Neural crest cell (in vitro differentiated cells): ENCODE data around the gene LAMC2. TPM values are rescaled to one million over a fixed set of nuclear protein-coding genes. Genes with fewer than 3 reads are reported as not detected.

Experiments
- DNase-seq: peaks from one replicate; pipeline ENCODE4 v3.0.0; 2021; ENCODE audit warnings: low read depth, mixed read lengths, low spot score
- H3K27ac Mint-ChIP-seq: one replicate; pipeline ENCODE4 v1.8.0; 2021; ENCODE audit warnings: mild to moderate bottlenecking, mixed read lengths; ENCODE audit not compliant: unreplicated experiment
- H3K27me3 Mint-ChIP-seq: 2 replicates; pipeline ENCODE4 v1.8.0; 2021; ENCODE audit warnings: low read depth, mild to moderate bottlenecking, mixed read lengths
- H3K36me3 Mint-ChIP-seq: 2 replicates; pipeline ENCODE4 v1.8.0; 2021; ENCODE audit warnings: low read depth, mild to moderate bottlenecking, mixed read lengths
- H3K4me1 Mint-ChIP-seq: 2 replicates; pipeline ENCODE4 v1.8.0; 2021; ENCODE audit warnings: mixed read lengths
- H3K4me3 Mint-ChIP-seq: one replicate; pipeline ENCODE4 v1.8.0; 2021; ENCODE audit warnings: mild to moderate bottlenecking, mixed read lengths
- H3K9me3 Mint-ChIP-seq: 2 replicates; pipeline ENCODE4 v1.8.0; 2021; ENCODE audit warnings: mixed read lengths
- total RNA-seq: library from RNA; stranded (reverse); gene quantifications from 2 replicates; pipeline ENCODE4 v1.2.1, GENCODE V29; 2021
- TF ChIP-seq, protein P1 (sequence below): fragments of 200-600 bp; sonication (generic); conservative IDR thresholded peaks from 2 replicates; pipeline ENCODE4 v1.5.0; 2021; ENCODE audit warnings: antibody characterized with exemption, mild to moderate bottlenecking

Gene LAMC2
- total RNA-seq, 1 donor from 2014 or later: not detected

- DNase-seq: no peak
- Mint-ChIP-seq H3K36me3 (no peaks in the 10 kb centered on the region), H3K4me1 (peaks cover 21% of the 10 kb centered on the region), H3K27ac (no peak overlapping the region), H3K9me3 (no peaks in the 10 kb centered on the region), H3K4me3 (no peak overlapping the region), H3K27me3 (peaks cover 6% of the 10 kb centered on the region)
- TF ChIP-seq, protein P1, sequence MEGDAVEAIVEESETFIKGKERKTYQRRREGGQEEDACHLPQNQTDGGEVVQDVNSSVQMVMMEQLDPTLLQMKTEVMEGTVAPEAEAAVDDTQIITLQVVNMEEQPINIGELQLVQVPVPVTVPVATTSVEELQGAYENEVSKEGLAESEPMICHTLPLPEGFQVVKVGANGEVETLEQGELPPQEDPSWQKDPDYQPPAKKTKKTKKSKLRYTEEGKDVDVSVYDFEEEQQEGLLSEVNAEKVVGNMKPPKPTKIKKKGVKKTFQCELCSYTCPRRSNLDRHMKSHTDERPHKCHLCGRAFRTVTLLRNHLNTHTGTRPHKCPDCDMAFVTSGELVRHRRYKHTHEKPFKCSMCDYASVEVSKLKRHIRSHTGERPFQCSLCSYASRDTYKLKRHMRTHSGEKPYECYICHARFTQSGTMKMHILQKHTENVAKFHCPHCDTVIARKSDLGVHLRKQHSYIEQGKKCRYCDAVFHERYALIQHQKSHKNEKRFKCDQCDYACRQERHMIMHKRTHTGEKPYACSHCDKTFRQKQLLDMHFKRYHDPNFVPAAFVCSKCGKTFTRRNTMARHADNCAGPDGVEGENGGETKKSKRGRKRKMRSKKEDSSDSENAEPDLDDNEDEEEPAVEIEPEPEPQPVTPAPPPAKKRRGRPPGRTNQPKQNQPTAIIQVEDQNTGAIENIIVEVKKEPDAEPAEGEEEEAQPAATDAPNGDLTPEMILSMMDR: no peak
Observed at GRCh38 chr1:183215936-183216335, 29.9 kb downstream of the LAMC2 start.

DNA sequence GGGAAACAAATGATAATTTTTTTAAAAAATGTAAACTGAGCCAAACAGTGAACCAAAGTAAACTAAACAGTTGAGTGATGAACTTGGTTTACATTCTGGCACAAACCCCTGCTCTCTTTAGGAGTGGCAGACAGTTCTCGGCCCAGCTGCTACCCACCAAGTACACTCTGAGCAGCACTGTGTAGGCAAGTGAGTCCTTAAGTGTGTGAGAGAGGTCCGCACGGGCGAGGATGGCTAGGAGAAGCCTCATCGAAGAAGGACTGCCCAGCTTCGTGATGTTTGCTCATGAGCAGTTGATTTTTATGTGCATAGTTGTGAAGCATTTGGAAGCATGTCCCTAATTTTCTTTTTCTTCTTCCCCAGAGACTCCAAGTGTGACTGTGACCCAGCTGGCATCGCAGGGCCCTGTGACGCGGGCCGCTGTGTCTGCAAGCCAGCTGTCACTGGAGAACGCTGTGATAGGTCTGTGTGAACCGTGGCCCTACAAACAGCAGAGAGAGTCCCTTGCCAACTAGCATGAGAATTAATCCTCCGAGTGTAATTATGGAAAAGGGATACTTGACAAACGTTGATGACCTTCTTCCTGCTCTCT is 32.1 kb downstream of the LAMC2 start:
- H3K36me3 Mint-ChIP-seq: no peaks in the 10 kb centered on the region
- no peak overlapping the region for H3K4me3 Mint-ChIP-seq
- H3K4me1 Mint-ChIP-seq: peaks cover 15% of the 10 kb centered on the region

DNA sequence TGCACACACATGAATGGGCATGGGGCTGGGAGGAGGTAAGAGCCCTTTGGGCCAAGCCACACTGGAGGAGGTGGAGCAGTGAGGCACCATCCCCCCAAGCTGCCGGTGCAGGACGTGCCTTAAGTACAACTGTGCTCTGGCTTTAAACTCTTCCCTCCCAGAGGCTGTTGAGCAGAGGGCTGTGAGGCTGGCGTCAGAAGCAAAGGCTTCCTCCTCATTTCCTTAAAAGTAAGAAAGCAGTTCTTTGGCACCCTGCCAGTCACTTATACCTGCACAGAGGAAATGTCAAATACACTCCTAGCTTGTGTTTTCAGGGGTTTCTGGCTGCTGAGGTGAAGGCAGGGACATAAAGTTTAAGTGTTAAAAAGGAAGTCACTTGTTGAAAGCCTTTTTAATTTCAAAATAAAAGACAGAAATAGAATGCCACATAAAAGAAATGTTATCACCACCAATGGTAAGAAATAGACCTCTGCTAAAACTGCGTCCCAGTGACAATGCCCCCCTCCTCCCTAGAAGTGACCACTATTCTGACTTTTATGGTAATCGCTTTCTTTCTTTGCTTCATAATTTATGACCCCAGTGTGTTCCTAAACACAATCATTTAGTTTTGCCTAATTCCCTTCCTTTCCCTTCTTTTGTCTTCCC is 33.0 kb downstream of the LAMC2 start:
- peaks cover 15% of the 10 kb centered on the region for H3K4me1 Mint-ChIP-seq
- H3K27me3 Mint-ChIP-seq: no peaks in the 10 kb centered on the region
- TF ChIP-seq, protein P1: no peak
- no peaks in the 10 kb centered on the region for H3K9me3 Mint-ChIP-seq
- no peaks in the 10 kb centered on the region for H3K36me3 Mint-ChIP-seq
- H3K27ac Mint-ChIP-seq: peak overlapping the region; percentile 44
- no peak for DNase-seq
- no peak overlapping the region for H3K4me3 Mint-ChIP-seq

More for the DNA sequence above, 32.1 kb downstream of the LAMC2 start:
- Mint-ChIP-seq H3K27me3 (no peaks in the 10 kb centered on the region), H3K27ac (no peak overlapping the region), H3K9me3 (no peaks in the 10 kb centered on the region)
- TF ChIP-seq, protein P1: no peak
- DNase-seq: no peak

GRCh38 chr1:183219616-183220009 is 33.5 kb downstream of the LAMC2 start:
- Mint-ChIP-seq H3K9me3 (no peaks in the 10 kb centered on the region), H3K27me3 (no peaks in the 10 kb centered on the region), H3K4me3 (no peak overlapping the region), H3K4me1 (peaks cover 15% of the 10 kb centered on the region), H3K36me3 (no peaks in the 10 kb centered on the region), H3K27ac (peak overlapping the region; percentile 44)
- TF ChIP-seq, protein P1: no peak
- no peak for DNase-seq

DNA sequence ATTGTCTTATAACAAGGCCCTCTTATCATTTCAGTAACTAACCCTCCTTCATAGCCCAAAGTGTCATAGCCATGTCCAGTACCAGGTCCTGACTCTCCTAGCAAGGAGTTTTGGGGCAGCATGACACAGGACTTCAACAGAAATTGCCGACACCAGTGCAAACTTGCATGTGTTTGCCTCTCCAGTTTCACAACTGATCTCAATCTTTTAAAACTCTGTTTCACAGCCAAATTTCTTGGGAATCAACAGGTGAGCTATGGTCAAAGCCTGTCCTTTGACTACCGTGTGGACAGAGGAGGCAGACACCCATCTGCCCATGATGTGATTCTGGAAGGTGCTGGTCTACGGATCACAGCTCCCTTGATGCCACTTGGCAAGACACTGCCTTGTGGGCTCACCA is 36.8 kb downstream of the LAMC2 start:
- no peaks in the 10 kb centered on the region for H3K36me3 Mint-ChIP-seq
- no peaks in the 10 kb centered on the region for H3K27me3 Mint-ChIP-seq
- DNase-seq: no peak
- peaks cover 25% of the 10 kb centered on the region for H3K4me1 Mint-ChIP-seq
- H3K4me3 Mint-ChIP-seq: no peak overlapping the region
- H3K9me3 Mint-ChIP-seq: no peaks in the 10 kb centered on the region
- no peak overlapping the region for H3K27ac Mint-ChIP-seq
- TF ChIP-seq, protein P1: no peak
